T-helper 1 cell treated with Interleukin-12 subunit alpha and Interleukin-12 subunit beta and Interleukin-4 antibody, amounts not matched to agents 30 μg/mL and 1 μg/mL, for 36 hours (primary cell): Measurements from ENCODE around the gene MAL.

Source experiments
- H3K27ac Mint-ChIP-seq: one replicate; pipeline ENCODE4 v1.8.0; 2021; ENCODE audit warnings: mild to moderate bottlenecking, mixed read lengths
- H3K27me3 Mint-ChIP-seq: one replicate; pipeline ENCODE4 v1.8.0; 2021; ENCODE audit warnings: low read depth, mixed read lengths
- H3K36me3 Mint-ChIP-seq: one replicate; pipeline ENCODE4 v1.8.0; 2021; ENCODE audit warnings: low read depth, mixed read lengths
- H3K4me1 Mint-ChIP-seq: one replicate; pipeline ENCODE4 v1.8.0; 2021; ENCODE audit warnings: low read depth, mixed read lengths
- H3K4me3 Mint-ChIP-seq: one replicate; pipeline ENCODE4 v1.8.0; 2021; ENCODE audit warnings: mild to moderate bottlenecking, moderate library complexity, mixed read lengths
- H3K9me3 Mint-ChIP-seq: one replicate; pipeline ENCODE4 v1.8.0; 2021; ENCODE audit warnings: mixed read lengths

The MAL gene

GRCh38 chr2:95052307-95052706, 26.8 kb downstream of the MAL start:
- H3K9me3 Mint-ChIP-seq, result no peaks in the 10 kb centered on the region
- peaks cover 69% of the 10 kb centered on the region for H3K36me3 Mint-ChIP-seq
- peak overlapping the region; percentile 36 for H3K27ac Mint-ChIP-seq
- no peak overlapping the region for H3K4me3 Mint-ChIP-seq
- H3K27me3 Mint-ChIP-seq, result no peaks in the 10 kb centered on the region
- peaks cover 67% of the 10 kb centered on the region for H3K4me1 Mint-ChIP-seq

- H3K27me3 Mint-ChIP-seq, result no peaks in the 10 kb centered on the region
- H3K36me3 Mint-ChIP-seq, result peaks cover 67% of the 10 kb centered on the region
- no peaks in the 10 kb centered on the region for H3K9me3 Mint-ChIP-seq
- H3K27ac Mint-ChIP-seq, result peak overlapping the region; percentile 57
- peaks cover 67% of the 10 kb centered on the region for H3K4me1 Mint-ChIP-seq
- H3K4me3 Mint-ChIP-seq, result no peak overlapping the region
Observed at GRCh38 chr2:95052804-95053479, 27.4 kb downstream of the MAL start.

- Mint-ChIP-seq H3K36me3 (peaks cover 67% of the 10 kb centered on the region), H3K4me1 (peaks cover 71% of the 10 kb centered on the region), H3K4me3 (no peak overlapping the region), H3K27me3 (no peaks in the 10 kb centered on the region), H3K9me3 (no peaks in the 10 kb centered on the region), H3K27ac (peak overlapping the region; percentile 87)
Observed at GRCh38 chr2:95053543-95053942, 28.0 kb downstream of the MAL start.

- Mint-ChIP-seq H3K9me3 (no peaks in the 10 kb centered on the region), H3K36me3 (peaks cover 62% of the 10 kb centered on the region), H3K4me3 (no peak overlapping the region), H3K4me1 (peaks cover 67% of the 10 kb centered on the region), H3K27me3 (no peaks in the 10 kb centered on the region), H3K27ac (peak overlapping the region; percentile 46)
Observed at GRCh38 chr2:95054016-95054415, 28.5 kb downstream of the MAL start.

- Mint-ChIP-seq H3K9me3 (no peaks in the 10 kb centered on the region), H3K36me3 (peaks cover 53% of the 10 kb centered on the region), H3K27me3 (no peaks in the 10 kb centered on the region), H3K27ac (peak overlapping the region; percentile 76), H3K4me3 (peak overlapping the region; percentile 39), H3K4me1 (peaks cover 59% of the 10 kb centered on the region)
Observed at GRCh38 chr2:95055262-95055661, 29.8 kb downstream of the MAL start.

GRCh38 chr2:95056044-95056443, 30.5 kb downstream of the MAL start:
- Mint-ChIP-seq H3K27ac (peak overlapping the region; percentile 76), H3K4me3 (peak overlapping the region; percentile 37), H3K27me3 (no peaks in the 10 kb centered on the region), H3K9me3 (no peaks in the 10 kb centered on the region), H3K4me1 (peaks cover 55% of the 10 kb centered on the region), H3K36me3 (peaks cover 45% of the 10 kb centered on the region)

GRCh38 chr2:95056461-95057459, 31.3 kb downstream of the MAL start:
- Mint-ChIP-seq H3K9me3 (no peaks in the 10 kb centered on the region), H3K4me1 (peaks cover 55% of the 10 kb centered on the region), H3K27ac (peak overlapping the region; percentile 76), H3K36me3 (peaks cover 38% of the 10 kb centered on the region), H3K27me3 (no peaks in the 10 kb centered on the region), H3K4me3 (no peak overlapping the region)

- Mint-ChIP-seq H3K4me3 (no peak overlapping the region), H3K27ac (peak overlapping the region; percentile 58), H3K36me3 (peaks cover 33% of the 10 kb centered on the region), H3K9me3 (no peaks in the 10 kb centered on the region), H3K4me1 (peaks cover 63% of the 10 kb centered on the region), H3K27me3 (no peaks in the 10 kb centered on the region)
Observed at GRCh38 chr2:95057535-95058370, 32.2 kb downstream of the MAL start.

GRCh38 chr2:95058466-95058988, 33.0 kb downstream of the MAL start:
- H3K36me3 Mint-ChIP-seq, result peaks cover 25% of the 10 kb centered on the region
- no peak overlapping the region for H3K4me3 Mint-ChIP-seq
- no peaks in the 10 kb centered on the region for H3K9me3 Mint-ChIP-seq
- H3K4me1 Mint-ChIP-seq, result peaks cover 63% of the 10 kb centered on the region
- H3K27me3 Mint-ChIP-seq, result no peaks in the 10 kb centered on the region
- peak overlapping the region; percentile 58 for H3K27ac Mint-ChIP-seq

- H3K27ac Mint-ChIP-seq, result peak overlapping the region; percentile 57
Observed at GRCh38 chr2:95058989-95059641, 33.6 kb downstream of the MAL start.

GRCh38 chr2:95059656-95060370, 34.3 kb downstream of the MAL start:
- H3K36me3 Mint-ChIP-seq, result peaks cover 14% of the 10 kb centered on the region
- H3K27ac Mint-ChIP-seq, result peak overlapping the region; percentile 63
- H3K27me3 Mint-ChIP-seq, result no peaks in the 10 kb centered on the region
- H3K4me3 Mint-ChIP-seq, result no peak overlapping the region
- peaks cover 63% of the 10 kb centered on the region for H3K4me1 Mint-ChIP-seq
- no peaks in the 10 kb centered on the region for H3K9me3 Mint-ChIP-seq

More at GRCh38 chr2:95058989-95059641, 33.6 kb downstream of the MAL start:
- no peak overlapping the region for H3K4me3 Mint-ChIP-seq
- peaks cover 63% of the 10 kb centered on the region for H3K4me1 Mint-ChIP-seq
- no peaks in the 10 kb centered on the region for H3K27me3 Mint-ChIP-seq
- no peaks in the 10 kb centered on the region for H3K9me3 Mint-ChIP-seq
- H3K36me3 Mint-ChIP-seq, result peaks cover 19% of the 10 kb centered on the region

GRCh38 chr2:95060446-95061118, 35.1 kb downstream of the MAL start:
- Mint-ChIP-seq H3K9me3 (no peaks in the 10 kb centered on the region), H3K4me3 (no peak overlapping the region), H3K4me1 (peaks cover 56% of the 10 kb centered on the region), H3K27ac (peak overlapping the region; percentile 96), H3K36me3 (peaks cover 7% of the 10 kb centered on the region), H3K27me3 (no peaks in the 10 kb centered on the region)

GRCh38 chr2:95061119-95061512, 35.6 kb downstream of the MAL start:
- Mint-ChIP-seq H3K4me1 (peaks cover 51% of the 10 kb centered on the region), H3K9me3 (no peaks in the 10 kb centered on the region), H3K27ac (peak overlapping the region; percentile 96), H3K27me3 (no peaks in the 10 kb centered on the region), H3K4me3 (peak overlapping the region; percentile 17), H3K36me3 (peaks cover 4% of the 10 kb centered on the region)
